ENCODE results near the gene PRDM11.

Gene PRDM11

DNA sequence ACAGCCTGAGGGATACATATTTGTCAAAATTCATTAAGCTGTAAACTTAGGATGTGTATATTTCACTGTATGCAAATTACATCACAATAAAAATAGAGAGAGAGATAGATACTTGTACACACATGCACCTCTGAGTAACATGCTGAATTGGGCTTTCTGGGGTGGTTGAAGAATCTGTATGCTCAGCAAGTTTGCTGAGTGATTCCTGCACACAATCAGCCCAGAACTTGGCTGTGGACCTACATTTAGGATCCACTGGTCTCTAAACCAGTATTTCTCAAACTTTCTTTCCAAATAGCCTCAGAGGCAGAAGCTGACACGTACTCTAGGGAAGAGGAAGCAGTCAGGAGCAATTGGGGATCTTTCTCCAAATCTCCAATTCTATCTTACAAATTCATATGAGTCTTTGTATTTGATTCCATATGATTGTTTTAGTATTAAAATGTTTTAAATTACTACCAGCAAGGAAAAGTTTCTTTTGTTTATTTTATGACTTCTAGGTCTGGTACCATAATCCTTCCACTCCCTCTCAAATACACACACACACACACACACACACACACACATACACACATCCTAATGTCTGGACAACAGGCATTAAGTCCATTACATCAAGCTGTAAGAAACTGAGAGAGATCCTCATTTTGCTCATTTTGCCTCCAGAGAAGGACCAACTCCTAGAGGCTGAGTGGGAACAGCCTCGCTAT is 119.7 kb downstream of the PRDM11 start:
- no peak for DNase-seq (ENCODE audit: low read depth)

DNA sequence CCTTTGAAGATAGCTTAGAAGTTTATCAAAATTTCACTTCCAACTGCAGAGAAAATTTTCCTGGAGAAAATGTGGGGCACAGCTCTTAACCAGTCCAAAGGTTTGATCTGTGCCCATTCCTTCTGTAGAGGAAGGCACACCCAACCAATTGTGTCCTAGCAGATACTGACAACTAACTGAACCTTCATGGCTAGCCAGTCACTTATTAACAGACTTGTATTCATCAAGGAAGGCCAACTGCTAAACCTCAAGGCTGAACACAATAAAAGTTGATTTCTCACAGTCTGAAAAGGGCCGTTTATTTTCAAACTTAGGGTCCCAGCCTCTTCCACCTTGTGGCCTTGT is 120.2 kb downstream of the PRDM11 start:
- no peak for DNase-seq (ENCODE audit: low read depth)

DNA sequence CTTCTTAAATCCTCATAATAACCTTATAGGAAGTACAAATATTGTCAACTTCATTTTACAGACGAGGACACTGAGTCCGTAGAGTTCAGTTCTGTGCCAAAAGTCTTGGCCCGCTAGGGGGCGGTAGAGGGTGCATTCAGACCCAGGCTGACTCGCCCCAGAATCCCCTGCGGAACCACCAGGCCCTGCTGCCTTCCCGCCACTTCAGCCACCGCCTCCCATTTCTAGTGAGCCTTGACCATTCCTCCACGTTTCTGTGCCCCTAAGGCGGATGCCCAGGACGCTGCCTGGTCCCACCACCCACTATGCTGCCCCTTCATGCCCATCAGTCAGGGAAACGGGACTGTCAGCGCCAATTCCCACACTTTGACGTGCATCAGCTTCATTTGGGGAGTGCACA is 120.6 kb downstream of the PRDM11 start:
- no peak for DNase-seq (ENCODE audit: low read depth)

DNA sequence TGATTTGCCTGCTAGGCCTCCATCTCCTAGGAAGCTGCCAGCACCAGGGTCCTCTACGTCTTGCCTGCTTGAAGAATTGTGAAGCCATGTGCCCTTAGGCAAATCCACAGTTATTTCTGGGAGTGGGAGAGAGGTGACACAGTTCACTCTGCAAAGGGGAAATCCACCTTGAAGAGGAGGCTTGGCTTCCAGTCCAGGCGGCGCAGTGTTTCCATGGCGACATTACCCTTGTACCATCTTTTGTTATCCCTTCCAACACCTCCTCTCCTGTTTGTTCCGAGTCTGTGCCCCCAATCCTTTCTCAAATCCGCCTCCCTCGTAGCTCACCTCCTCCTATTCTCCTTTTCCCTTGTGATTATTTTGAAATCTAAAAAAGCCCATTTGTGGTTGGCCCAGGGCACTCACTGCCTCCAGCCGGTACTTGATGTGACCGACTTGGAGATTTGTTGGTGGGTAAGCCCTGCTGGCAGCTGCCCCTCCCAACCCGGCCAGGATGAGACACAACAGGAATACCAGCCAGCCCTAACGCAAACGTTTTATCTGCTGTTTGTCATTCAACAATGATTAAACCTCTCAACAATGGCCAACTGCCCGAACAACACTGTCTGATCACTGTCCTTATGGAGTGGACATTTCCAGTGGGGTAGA is 121.3 kb downstream of the PRDM11 start:
- DNase-seq (ENCODE audit: low read depth): no peak

DNA sequence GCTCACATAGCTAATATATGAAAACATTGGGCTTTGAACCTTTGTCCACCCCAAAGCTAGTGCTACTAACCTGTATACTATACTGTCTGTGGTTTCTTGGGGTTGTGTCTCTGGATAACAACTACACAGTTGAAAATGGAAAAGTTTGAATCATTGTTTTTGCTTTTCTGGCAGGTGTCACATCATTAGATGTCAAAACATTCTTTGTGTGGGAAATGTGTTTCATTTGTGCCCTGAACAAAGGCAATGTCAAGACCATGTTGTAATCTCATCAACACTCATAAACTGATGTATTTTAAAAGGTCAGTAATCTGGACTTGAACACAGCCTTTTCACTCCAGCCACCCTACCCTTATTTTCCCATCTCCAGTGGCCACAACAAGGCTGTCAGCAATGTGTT is 123.2 kb downstream of the PRDM11 start:
- DNase-seq (ENCODE audit: low read depth): no peak

DNA sequence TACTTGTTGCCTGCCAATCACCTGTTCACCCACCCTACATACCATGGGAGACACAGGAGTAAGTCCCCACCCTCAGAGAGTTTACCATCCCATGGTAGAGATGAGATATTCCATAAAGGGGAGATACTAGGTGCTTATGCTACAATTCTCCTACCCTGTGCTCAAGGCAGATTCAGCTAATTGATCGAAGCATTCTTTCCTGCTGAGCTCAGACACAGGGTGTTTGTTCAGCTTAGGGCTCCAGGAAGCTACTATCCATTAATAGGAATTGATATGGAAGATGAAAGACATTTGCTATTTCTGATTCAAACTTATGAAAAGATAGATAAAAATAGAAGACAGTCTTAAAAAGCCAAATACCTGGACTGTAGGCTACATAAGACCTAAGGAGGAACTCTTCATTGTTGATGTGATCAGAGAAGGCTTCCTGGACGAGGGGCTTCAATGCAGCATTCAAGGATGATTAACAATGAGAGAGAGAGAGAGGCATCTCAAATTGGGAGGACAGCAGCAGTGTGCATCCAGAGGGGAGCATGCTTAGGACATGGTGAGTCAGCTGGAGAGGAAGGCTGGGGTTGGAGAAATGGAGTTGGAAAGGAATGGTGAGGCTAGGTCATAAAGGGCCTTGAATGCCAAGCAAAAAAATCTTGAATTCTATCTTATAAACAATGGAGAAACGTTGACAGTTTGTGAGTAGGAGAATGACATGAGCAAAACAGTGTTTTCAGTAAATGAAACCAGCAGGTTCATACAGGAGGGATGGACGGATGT is 124.7 kb downstream of the PRDM11 start:
- no peak for DNase-seq (ENCODE audit: low read depth)

DNA sequence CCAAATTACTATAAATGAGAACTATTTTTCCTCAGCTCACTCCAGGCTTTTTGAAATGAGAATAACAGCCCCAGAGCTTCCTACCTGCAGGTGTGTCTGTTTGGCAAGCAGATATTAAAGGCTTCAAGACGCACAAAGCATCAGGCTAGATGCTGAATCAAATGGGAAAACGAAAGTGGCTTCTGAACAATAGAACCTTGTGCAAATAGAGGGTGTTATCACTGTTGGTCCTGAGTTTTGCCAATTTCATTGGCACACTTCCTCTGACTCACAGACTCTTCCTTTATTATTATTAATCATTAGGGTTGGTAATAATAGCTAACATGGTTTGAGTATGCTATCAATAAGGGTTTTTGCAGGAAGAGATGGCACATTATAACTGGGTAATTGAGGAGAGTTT is 126.3 kb downstream of the PRDM11 start:
- DNase-seq (ENCODE audit: low read depth): no peak

DNA sequence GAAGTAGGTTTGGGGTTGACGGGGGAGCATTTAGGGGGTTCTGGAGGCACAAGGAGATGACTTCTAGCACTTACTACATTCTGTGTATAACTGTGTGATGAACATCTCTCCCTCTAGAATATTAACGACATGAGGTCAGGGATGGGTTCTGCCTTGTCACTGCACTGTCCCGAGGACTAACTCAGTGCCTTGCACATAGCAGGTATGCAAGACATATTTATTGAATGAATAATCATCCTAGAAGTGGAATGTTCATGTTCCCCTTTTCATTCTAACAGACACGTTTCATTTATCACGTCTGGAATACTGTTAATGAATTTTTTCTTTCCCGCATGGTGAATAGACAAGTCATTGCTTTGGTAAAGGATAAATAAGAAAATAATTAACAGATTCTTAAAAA is 127.1 kb downstream of the PRDM11 start:
- DNase-seq (ENCODE audit: low read depth): no peak

DNA sequence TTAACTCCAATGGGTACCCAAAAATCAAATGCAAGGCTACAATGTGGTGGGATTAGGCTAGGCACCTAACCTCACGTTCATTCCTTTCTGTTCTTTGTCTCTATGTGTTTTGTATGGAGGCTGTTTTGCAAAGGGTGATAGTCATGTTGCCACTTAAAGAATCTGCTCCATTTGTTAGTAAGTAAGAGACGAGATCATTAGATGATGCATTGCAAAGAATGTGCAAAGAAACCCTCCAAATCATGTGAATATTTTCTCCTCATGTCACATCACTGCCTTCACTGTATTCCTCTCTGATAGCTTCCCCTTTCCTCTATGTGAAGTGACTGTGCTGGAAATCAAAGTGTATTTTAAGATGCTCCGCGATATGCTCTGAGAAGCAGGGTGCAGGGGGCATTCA is 127.8 kb downstream of the PRDM11 start:
- DNase-seq (ENCODE audit: low read depth): no peak

DNA sequence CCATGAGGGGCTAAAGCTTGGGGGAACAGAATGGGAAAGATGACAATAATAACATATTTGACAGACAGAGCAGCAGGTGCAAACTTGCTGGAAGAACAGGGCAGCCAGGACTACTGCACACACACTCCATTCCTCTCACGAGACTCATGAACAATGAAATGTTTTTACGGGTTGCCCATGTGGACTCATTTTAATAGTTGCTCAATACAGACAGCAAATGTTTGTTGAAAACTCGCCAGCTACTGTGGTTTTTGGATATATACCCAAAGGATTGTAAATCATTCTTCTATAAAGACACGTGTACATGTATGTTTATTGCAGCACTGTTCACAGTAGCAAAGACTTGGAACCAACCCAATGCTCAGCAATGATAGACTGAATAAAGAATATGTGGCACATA is 129.4 kb downstream of the PRDM11 start:
- DNase-seq (ENCODE audit: low read depth): no peak

DNA sequence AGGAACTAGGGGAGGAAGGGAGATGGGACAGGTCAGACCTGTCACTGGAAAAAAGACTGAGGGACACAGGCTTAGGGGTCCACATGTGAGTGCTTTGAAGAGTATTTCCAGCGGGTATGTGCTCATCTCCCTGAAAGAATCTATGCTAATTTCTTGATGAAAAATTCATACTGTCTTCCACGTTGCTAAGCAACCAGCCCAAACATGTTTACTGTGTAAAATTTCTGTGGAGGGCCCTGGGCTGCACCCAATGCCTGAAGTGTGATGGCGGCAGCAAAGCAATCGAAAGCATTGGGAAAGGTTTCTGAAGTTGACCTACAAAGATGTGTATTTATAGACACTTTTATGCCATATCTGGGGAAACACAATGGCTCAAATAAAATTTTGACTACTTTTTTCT is 132.3 kb downstream of the PRDM11 start:
- DNase-seq (ENCODE audit: low read depth): no peak

DNA sequence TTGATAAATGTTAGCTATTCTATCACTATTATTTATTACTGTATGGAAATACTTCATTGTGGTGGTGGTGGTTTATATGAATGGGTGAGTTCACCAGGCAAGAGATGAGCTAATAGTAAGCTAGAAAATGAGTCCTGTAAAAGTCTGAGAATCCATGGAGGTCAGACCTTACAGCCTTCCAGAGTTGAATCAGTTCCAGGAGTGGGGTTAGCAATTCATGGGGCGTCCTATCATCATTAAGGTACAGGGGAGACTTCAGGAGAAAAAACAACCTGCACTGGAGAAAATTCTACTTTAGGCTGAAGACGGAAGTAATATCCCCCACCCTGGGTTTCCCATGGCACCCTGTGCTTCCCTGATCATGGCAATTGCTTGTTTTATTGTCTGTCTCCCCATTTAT is 133.2 kb downstream of the PRDM11 start:
- DNase-seq (ENCODE audit: low read depth): no peak

DNA sequence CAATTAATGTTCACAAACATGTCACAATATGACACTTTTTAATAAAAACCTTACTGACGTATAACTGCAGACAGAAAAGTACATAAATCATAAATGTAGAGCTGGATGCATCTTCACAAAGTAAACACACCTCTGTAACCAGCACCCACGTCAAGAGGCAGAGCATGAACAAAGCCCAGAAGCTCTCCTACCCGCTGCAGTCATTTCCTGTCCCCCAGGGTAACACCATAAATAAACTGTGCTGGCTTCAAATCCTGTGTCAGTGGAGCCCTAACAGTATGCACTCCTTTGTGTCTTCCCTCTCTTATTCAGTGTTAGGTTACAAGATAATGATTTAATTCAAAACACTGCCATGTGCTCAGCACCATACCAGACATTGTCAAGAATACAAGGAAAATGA is 134.0 kb downstream of the PRDM11 start:
- DNase-seq (ENCODE audit: low read depth): no peak

DNA sequence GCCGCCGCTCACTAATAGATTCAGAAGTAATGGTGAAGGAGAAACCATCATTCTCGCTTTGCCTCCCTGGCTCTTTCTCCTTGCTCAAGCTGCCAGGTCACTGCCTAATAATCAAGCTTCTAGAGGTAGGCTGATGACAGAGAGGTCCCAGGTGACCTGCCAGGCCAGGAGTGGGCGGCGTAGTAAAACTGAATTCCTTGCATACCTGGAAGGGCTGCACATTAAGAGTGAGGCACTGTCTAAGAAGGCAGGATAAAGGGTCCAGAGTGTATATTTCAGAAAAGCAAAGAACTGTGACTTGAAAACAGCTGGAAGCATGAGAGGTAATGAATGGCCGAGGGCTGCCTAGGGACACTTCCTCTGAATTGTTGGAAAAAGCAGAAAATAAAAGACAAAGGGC is 135.6 kb downstream of the PRDM11 start:
- DNase-seq (ENCODE audit: low read depth): no peak
